Stimulated activated CD8-positive, alpha-beta memory T cell treated with anti-CD3 and anti-CD28 coated beads, Interleukin-12 subunit alpha, Interleukin-12 subunit beta, amount 100 ng/mL, for 4 hours (primary cell): ENCODE results near the gene CLEC14A.

Experiments
- DNase-seq: peaks from one replicate; pipeline ENCODE4 v3.0.0-alpha.2; 2020; ENCODE audit warnings: low read depth

CLEC14A gene

GRCh38 chr14:38248321-38249028 is 7.4 kb downstream of the CLEC14A start:
- DNase-seq: no peak

- no peak for DNase-seq
Measured at GRCh38 chr14:38243696-38244240, 12.1 kb downstream of the CLEC14A start.

GRCh38 chr14:38238878-38239277 is 17.0 kb downstream of the CLEC14A start:
- no peak for DNase-seq

GRCh38 chr14:38238332-38238731 is 17.6 kb downstream of the CLEC14A start:
- no peak for DNase-seq

- DNase-seq: no peak
Measured at GRCh38 chr14:38233218-38233617, 22.7 kb downstream of the CLEC14A start.

GRCh38 chr14:38226366-38226765 is 29.5 kb downstream of the CLEC14A start:
- no peak for DNase-seq

- DNase-seq: no peak
Measured at GRCh38 chr14:38225946-38226345, 29.9 kb downstream of the CLEC14A start.

GRCh38 chr14:38224338-38224737 is 31.6 kb downstream of the CLEC14A start:
- DNase-seq: no peak

- no peak for DNase-seq
Measured at GRCh38 chr14:38221077-38221476, 34.8 kb downstream of the CLEC14A start.

GRCh38 chr14:38217553-38217952 is 38.3 kb downstream of the CLEC14A start:
- DNase-seq: no peak

- DNase-seq: no peak
Measured at GRCh38 chr14:38213001-38213400, 42.9 kb downstream of the CLEC14A start.

- no peak for DNase-seq
Measured at GRCh38 chr14:38212111-38212510, 43.8 kb downstream of the CLEC14A start.

- no peak for DNase-seq
Measured at GRCh38 chr14:38211255-38211735, 44.6 kb downstream of the CLEC14A start.

- no peak for DNase-seq
Measured at GRCh38 chr14:38210587-38211216, 45.2 kb downstream of the CLEC14A start.

GRCh38 chr14:38209572-38210557 is 46.0 kb downstream of the CLEC14A start:
- no peak for DNase-seq

GRCh38 chr14:38208618-38209562 is 47.0 kb downstream of the CLEC14A start:
- no peak for DNase-seq

GRCh38 chr14:38207736-38208617 is 47.9 kb downstream of the CLEC14A start, which contains the start of gene SSTR1:
SSTR1 (plus strand) TSS chr14:38207904; CDS start chr14:38209390, 1,486 bp downstream.
- DNase-seq: no peak

GRCh38 chr14:38207377-38207735 is 48.5 kb downstream of the CLEC14A start:
- DNase-seq: no peak

GRCh38 chr14:38206689-38207376 is 49.1 kb downstream of the CLEC14A start:
- DNase-seq: no peak
